HK-2 (cell line): ENCODE measurements around the gene CBFA2T3.
"Not testable (repeated sequence)": the region's sequence is repeated elsewhere in the genome, so short reads cannot be mapped to it uniquely, and the experiment has no call there.

Source experiments
- DNase-seq: peaks from one replicate; pipeline ENCODE4 v3.0.0-alpha.2; 2018; ENCODE audit not compliant: unreplicated experiment

CBFA2T3 gene

GRCh38 chr16:88923450-88923849, 53.6 kb downstream of the CBFA2T3 start:
- no peak for DNase-seq

- DNase-seq = no peak
Observed at GRCh38 chr16:88922826-88923410, 54.1 kb downstream of the CBFA2T3 start.

- DNase-seq = peak; percentile 52
Observed at GRCh38 chr16:88922114-88922825, 54.7 kb downstream of the CBFA2T3 start.

DNA sequence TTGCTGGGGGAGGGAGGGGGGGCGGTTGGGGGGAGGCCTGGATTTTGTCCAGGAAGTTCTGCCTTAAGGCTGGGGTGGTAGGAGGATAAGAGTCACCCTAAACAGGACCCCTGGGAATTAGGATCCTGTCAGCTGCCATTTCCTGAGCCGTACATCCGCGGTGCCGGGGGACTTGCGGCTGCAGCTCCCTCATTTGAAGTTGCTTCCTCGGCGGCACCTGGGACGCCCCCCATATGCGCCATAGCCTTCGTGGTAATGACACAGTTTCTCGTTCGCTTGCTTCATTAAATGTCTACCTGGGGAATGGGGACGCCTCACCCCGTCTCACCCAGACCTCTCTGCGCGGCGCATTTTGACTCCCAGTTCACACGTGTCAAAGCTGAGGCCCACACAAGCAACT, 55.4 kb downstream of the CBFA2T3 start:
- no peak for DNase-seq

- DNase-seq = no peak
Observed at GRCh38 chr16:88920618-88921590, 56.1 kb downstream of the CBFA2T3 start.

DNA sequence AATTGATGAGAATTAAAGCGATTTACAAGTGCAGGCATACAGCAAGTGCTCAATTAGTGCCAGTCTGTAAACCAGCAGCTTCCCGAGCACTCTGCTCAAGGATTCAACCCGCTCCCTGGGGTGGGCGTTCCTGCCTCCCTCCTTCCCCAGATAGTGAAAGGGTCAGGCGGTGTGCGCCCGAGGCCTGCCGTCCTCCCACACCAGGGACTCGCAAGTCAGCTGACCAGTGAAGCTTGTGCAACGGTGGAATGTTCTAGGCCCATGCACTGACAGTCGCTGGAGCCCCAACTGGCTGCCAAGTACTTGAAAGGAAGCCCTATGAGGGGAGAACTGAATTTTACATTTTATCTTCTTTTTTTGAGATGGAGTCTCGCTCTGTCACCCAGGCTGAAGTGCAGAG, 57.1 kb downstream of the CBFA2T3 start:
- DNase-seq = no peak

GRCh38 chr16:88918896-88919295, 58.1 kb downstream of the CBFA2T3 start:
- not testable (repeated sequence) for DNase-seq

DNA sequence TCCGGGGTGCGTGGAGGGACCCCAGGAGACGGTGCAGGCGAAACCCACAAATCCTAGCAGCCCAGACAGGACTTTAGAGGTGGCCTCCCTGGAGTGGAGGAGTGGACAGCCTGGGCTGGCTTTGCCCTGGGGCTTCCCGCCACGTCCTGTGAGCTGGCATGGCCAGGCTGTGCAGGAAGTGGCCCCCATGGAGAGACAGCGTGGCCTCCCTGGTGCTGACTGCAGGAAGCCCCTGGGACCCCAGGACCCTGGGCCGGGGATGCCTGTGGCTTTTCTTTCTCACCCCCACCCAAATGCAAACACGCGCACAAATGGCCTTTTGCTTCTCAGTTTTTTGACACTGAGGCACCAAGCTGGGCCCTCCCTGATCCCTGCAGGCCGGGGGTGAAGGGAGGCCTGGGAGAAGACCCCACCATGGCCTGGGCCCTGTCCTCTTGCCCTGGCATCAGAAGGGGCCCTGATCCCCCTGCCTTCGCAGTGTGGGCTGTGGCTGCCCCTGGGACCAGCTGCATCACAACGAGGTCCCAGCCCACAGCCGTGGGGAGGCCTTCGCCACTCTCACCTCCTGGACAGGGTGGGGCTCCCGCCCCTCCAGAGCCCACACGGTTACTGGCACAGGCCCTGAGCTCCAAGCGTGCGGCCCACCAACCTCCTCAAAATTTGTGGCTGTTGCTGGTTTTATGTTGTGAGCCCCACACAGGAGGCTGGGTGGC, 58.9 kb downstream of the CBFA2T3 start:
- no peak for DNase-seq

- no peak for DNase-seq
Observed at GRCh38 chr16:88917146-88917914, 59.7 kb downstream of the CBFA2T3 start.

DNA sequence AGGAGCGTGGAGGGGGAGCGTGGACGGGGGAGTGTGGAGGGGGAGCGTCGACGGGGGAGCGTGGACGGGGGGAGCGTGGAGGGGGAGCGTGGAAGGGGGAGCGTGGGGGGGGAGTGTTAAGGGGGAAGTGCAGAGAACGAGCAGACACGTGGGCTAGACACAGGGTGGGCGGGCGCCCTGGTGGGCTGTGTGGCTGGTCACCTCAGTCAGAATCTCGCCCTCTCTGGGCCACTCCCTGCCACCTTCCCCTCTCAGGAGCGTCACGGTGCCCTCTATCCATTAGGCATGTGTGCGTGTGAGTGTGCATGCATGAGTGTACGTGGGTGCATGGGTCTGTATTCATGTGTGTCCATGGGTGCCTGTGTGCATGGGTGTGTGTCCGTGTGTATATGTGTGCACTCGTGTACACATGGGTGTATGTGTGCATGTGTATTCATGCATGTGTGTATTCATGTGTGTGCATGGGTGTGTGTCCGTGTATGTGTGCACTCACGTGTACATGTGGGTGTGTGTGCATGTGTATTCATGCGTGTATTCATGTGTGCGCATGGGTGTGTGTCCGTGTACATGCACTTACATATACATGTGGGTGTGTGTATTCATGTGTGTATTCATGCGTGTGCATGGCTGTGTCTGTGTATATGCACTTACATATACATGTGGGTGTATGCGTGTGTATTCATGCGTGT, 61.2 kb downstream of the CBFA2T3 start:
- DNase-seq = no peak

GRCh38 chr16:88914750-88915368, 62.1 kb downstream of the CBFA2T3 start:
- no peak for DNase-seq

GRCh38 chr16:88913870-88914269, 63.1 kb downstream of the CBFA2T3 start:
- DNase-seq = no peak

DNA sequence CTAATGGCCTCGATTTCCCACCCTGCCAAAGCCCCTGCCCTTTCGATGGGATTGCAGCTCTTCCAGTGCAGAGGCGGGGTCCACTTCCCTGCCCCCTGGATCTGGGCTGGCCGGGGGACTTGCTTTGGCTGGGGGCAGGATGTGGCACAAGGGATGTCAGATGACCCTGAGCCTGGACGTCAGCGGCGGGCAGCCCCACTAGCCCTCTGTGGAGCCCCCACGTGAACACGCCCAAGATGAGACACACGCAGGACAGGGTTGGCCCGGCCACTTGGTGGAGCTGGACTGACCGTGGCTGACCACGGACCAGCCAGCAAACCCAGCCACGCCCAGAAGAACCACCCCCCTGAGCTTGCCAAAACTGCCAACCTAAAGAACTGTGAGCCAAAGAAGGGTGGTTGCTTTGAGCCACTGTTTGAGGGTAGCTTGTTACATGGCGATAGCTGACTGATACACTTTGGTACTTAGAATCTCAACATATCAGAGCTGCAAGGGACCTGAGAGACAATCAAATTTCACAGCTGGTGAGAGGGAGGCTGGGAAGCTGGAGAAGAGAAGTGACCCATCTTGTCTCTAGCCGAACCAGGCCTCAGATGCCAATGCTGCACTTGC, 63.9 kb downstream of the CBFA2T3 start:
- DNase-seq = no peak

- no peak for DNase-seq
Observed at GRCh38 chr16:88912556-88912955, 64.5 kb downstream of the CBFA2T3 start.

- DNase-seq = no peak
Observed at GRCh38 chr16:88911946-88912310, 65.1 kb downstream of the CBFA2T3 start.

- DNase-seq = no peak
Observed at GRCh38 chr16:88911136-88911945, 65.7 kb downstream of the CBFA2T3 start.

GRCh38 chr16:88910284-88911135, 66.5 kb downstream of the CBFA2T3 start:
- DNase-seq = no peak
